MM.1S (cell line): ENCODE data around the gene PLA2G4E.

Experiments used
- DNase-seq: peaks from one replicate; pipeline ENCODE4 v3.0.0-alpha.2; 2015
- H2AFZ ChIP-seq: fragments of 300-600 bp; sonication (generic); 2 replicates; pipeline ENCODE4 v1.6.0; 2016; ENCODE audit warnings: antibody characterized with exemption, low read length
- H3F3A ChIP-seq: fragments of 300-600 bp; sonication (generic); 2 replicates; pipeline ENCODE4 v1.6.1; 2016; ENCODE audit warnings: mild to moderate bottlenecking, antibody characterized with exemption, low read length, moderate library complexity, mixed read lengths; ENCODE audit not compliant: insufficient read depth
- H3K27ac ChIP-seq: fragments of 300-600 bp; sonication (generic); 2 replicates; pipeline ENCODE4 v1.5.1; 2016; ENCODE audit warnings: mild to moderate bottlenecking, low read length
- H3K27me3 ChIP-seq: fragments of 300-600 bp; sonication (generic); replicated peaks from 2 replicates; pipeline ENCODE4 v1.6.0; 2016; ENCODE audit warnings: low read length; ENCODE audit not compliant: insufficient read depth
- H3K36me3 ChIP-seq: fragments of 300-600 bp; sonication (generic); replicated peaks from 2 replicates; pipeline ENCODE4 v1.6.1; 2016; ENCODE audit warnings: mild to moderate bottlenecking, low read length, mixed read lengths; ENCODE audit not compliant: insufficient read depth
- H3K4me1 ChIP-seq: fragments of 300-600 bp; sonication (generic); 2 replicates; pipeline ENCODE4 v1.6.1; 2016; ENCODE audit warnings: low read length, mixed read lengths
- H3K4me2 ChIP-seq: fragments of 300-600 bp; sonication (generic); 2 replicates; pipeline ENCODE4 v1.6.0; 2016; ENCODE audit warnings: low read depth, low read length
- H3K4me3 ChIP-seq: fragments of 300-600 bp; sonication (generic); 2 replicates; pipeline ENCODE4 v1.5.1; 2016; ENCODE audit warnings: low read length, mixed read lengths
- H3K79me2 ChIP-seq: fragments of 300-600 bp; sonication (generic); 2 replicates; pipeline ENCODE4 v1.6.1; 2016; ENCODE audit warnings: mixed run types, low read length, mixed read lengths
- H3K9ac ChIP-seq: fragments of 300-600 bp; sonication (generic); 2 replicates; pipeline ENCODE4 v1.6.1; 2016; ENCODE audit warnings: low read length, mixed read lengths
- H3K9me2 ChIP-seq: fragments of 300-600 bp; sonication (generic); replicated peaks from 2 replicates; pipeline ENCODE4 v1.6.1; 2016; ENCODE audit warnings: mild to moderate bottlenecking, low read length, mixed read lengths; ENCODE audit not compliant: insufficient read depth
- H3K9me3 ChIP-seq: fragments of 300-600 bp; sonication (generic); replicated peaks from 2 replicates; pipeline ENCODE4 v1.6.1; 2016; ENCODE audit warnings: mild to moderate bottlenecking, low read length, mixed read lengths; ENCODE audit not compliant: insufficient read depth
- H4K20me1 ChIP-seq: fragments of 300-600 bp; sonication (generic); 2 replicates; pipeline ENCODE4 v1.6.1; 2016; ENCODE audit warnings: mild to moderate bottlenecking, low read length, moderate library complexity, mixed read lengths; ENCODE audit not compliant: insufficient read depth
- EZH2 ChIP-seq: fragments of 300-600 bp; sonication (generic); optimal IDR thresholded peaks from 2 replicates; pipeline ENCODE3; 2017; ENCODE audit warnings: low read depth, mild to moderate bottlenecking, antibody characterized with exemption, low read length, mixed read lengths
- EZH2phosphoT487 ChIP-seq: fragments of 300-600 bp; sonication (generic); IDR thresholded peaks from 2 replicates; pipeline ENCODE4 v1.6.1; 2018; ENCODE audit warnings: antibody characterized with exemption, low read length
- TF ChIP-seq, protein P1 (sequence below): fragments of 300-600 bp; sonication (generic); IDR thresholded peaks from 2 replicates; pipeline ENCODE4 v1.5.1; 2016; ENCODE audit warnings: antibody characterized with exemption, low read length, mixed read lengths

Gene PLA2G4E

DNA sequence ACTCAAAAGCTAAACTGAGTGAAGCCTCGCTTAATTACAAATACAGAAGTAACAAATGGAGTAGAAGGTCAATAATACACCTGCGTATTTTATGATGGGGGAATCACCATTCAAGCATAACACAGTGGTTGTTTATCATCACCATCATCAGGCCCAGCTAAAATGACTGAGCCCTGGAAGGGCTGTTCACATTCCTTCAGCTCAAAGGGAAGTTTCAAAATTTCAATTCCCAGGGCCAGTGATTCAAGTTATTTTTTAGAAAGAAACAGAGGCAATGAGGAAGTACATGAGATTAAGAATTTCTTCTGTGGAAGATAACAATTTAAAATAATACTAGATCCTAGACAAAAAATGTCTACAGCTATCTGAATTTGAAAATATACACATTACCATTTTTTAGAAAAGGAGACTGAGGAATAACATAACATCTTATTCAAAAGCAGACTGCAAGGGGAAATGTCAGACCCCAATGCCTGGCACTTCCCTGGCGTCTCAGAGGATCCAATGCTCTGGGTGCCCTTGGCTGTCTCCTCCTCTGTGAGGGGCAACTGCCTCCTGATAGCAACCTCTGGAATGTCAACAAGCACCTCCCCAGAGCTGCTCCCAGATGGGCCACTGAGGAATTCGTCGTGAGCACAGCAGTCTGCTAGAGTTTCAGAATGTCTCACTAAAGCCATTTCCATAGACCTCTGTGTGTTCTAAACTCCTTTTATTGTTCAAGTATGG, 71.3 kb downstream of the PLA2G4E start:
- Histone ChIP-seq H3K9me3 (no peaks in the 10 kb centered on the region), H3K36me3 (no peaks in the 10 kb centered on the region), H3K79me2 (0 out of 2 replicates have a peak, but pooled peaks cover 4% of the 10 kb centered on the region), H3K27ac (no peak overlapping the region), H3K27me3 (no peaks in the 10 kb centered on the region), H3K9me2 (no peaks in the 10 kb centered on the region), H3F3A (no peaks in the 10 kb centered on the region), H3K4me1 (no peaks in the 10 kb centered on the region), H4K20me1 (no peaks in the 10 kb centered on the region), H3K9ac (no peak overlapping the region), H2AFZ (no peak overlapping the region), H3K4me2 (no peak overlapping the region), H3K4me3 (no peak overlapping the region)
- DNase-seq = no peak
- TF ChIP-seq, protein P1, sequence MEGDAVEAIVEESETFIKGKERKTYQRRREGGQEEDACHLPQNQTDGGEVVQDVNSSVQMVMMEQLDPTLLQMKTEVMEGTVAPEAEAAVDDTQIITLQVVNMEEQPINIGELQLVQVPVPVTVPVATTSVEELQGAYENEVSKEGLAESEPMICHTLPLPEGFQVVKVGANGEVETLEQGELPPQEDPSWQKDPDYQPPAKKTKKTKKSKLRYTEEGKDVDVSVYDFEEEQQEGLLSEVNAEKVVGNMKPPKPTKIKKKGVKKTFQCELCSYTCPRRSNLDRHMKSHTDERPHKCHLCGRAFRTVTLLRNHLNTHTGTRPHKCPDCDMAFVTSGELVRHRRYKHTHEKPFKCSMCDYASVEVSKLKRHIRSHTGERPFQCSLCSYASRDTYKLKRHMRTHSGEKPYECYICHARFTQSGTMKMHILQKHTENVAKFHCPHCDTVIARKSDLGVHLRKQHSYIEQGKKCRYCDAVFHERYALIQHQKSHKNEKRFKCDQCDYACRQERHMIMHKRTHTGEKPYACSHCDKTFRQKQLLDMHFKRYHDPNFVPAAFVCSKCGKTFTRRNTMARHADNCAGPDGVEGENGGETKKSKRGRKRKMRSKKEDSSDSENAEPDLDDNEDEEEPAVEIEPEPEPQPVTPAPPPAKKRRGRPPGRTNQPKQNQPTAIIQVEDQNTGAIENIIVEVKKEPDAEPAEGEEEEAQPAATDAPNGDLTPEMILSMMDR = no peak
- no peak for TF ChIP-seq EZH2phosphoT487
- no peak for TF ChIP-seq EZH2

DNA sequence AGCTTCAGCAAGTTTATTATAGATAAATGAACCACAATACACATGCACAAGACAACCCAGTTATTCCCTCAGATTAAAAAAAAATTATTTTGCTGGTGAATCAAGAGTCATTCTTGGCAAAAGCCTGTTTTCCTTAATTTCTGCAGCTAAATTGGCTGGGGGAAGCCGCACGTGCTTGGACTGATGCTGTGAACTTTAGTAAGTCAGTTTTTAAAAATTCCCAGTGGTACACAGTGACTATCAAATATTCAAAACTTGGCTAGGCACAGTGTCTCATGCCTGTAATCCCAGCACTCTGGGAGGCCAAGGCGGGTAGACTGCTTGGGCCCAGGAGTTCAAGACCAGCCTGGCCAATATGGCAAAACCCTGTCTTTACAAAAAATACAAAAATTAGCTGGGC, 72.4 kb downstream of the PLA2G4E start:
- no peaks in the 10 kb centered on the region for H3K79me2 ChIP-seq
- H3K9ac ChIP-seq = no peak overlapping the region
- TF ChIP-seq EZH2 (no peak), EZH2phosphoT487 (no peak)
- TF ChIP-seq, protein P1 = no peak
- H2AFZ ChIP-seq = no peak overlapping the region
- DNase-seq = no peak
- no peaks in the 10 kb centered on the region for H3K4me1 ChIP-seq
- H3K4me2 ChIP-seq = no peak overlapping the region
- H3K4me3 ChIP-seq = no peak overlapping the region
- H3F3A ChIP-seq = no peaks in the 10 kb centered on the region
- H3K9me3 ChIP-seq = no peaks in the 10 kb centered on the region
- H3K27me3 ChIP-seq = no peaks in the 10 kb centered on the region
- no peaks in the 10 kb centered on the region for H3K36me3 ChIP-seq
- no peaks in the 10 kb centered on the region for H3K9me2 ChIP-seq
- no peaks in the 10 kb centered on the region for H4K20me1 ChIP-seq
- no peak overlapping the region for H3K27ac ChIP-seq

DNA sequence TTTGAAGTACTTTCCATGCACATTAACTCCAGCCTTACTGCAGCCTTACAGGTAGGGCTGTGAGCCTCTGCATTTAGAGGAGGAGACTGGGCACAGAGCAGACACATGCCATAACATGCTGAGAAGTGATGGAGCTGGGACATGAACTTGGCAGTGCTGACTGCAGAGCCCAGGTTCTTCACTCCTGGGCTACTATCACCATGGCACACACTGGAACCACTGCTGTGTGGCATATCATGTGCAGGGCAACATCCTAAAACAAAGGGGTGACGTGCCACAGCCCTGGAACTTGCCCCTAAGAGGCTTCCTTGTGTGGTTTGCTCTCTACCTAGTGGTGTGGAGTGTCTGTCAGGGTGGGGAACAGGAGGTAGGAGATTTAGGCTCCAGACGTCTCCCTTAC, 73.9 kb downstream of the PLA2G4E start:
- Histone ChIP-seq H3K79me2 (no peaks in the 10 kb centered on the region), H2AFZ (no peak overlapping the region), H3K4me1 (no peaks in the 10 kb centered on the region), H3K4me3 (no peak overlapping the region), H3K9ac (no peak overlapping the region), H3K27ac (no peak overlapping the region), H3K9me3 (no peaks in the 10 kb centered on the region), H3K4me2 (no peak overlapping the region), H3K9me2 (no peaks in the 10 kb centered on the region), H3K36me3 (no peaks in the 10 kb centered on the region), H3F3A (no peaks in the 10 kb centered on the region), H4K20me1 (no peaks in the 10 kb centered on the region), H3K27me3 (no peaks in the 10 kb centered on the region)
- TF ChIP-seq, protein P1 = no peak
- TF ChIP-seq EZH2phosphoT487 (no peak), EZH2 (no peak)
- no peak for DNase-seq
